ENCODE results near the gene TAAR2. TPM values are rescaled to one million over a fixed set of nuclear protein-coding genes. Genes with fewer than 3 reads are reported as not detected.

Gene TAAR2
- total RNA-seq, 6 experiments from 2014 or later = not detected

DNA sequence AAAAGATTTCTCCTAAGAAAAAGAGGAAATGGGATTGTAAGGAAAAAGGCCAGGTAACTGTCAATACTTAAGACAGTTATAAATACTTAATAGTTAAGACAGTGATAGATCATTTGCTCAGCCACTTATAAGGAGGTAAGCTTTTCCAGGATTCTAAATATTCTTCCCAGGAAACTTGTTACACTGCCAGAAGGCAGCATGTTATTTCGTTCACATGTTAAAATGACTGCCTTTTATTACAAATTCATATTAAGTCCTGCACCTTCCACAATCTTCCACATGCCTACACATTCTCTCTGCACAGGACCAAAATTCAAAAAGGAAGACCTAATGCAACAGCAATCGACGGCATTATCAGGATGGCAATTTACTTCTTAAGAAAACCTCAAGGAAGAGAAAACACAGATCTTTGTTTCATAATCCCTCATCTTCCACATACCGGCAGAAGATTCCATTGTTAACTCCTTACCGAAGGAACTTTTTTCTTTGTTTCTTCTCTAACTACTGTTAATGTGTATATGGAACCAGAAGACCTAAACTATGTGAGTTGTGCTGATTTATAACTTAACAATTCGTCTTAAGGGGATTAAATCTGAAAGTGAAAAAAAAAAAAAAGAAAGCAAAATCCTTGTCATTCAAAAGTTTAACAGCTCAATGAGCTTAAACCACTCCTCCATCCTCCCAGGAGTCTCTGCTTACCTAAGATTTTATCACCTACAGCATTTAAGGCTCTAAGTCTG lies 799 bp downstream of the TAAR2 start:
- H3K4me1 ChIP-seq = no peaks in the 10 kb centered on the region
- H3K27ac ChIP-seq = no peak overlapping the region
- WGBS (ENCODE audit: insufficient coverage, low coverage, low lambda C conversion rate, missing lambda C conversion rate) = 66% methylated on average over 5 of the region's 6 CpGs
- no peaks in the 10 kb centered on the region for H3K36me3 ChIP-seq
- no peak overlapping the region for H3K4me3 ChIP-seq
- H3K9me3 ChIP-seq = no peaks in the 10 kb centered on the region
- no peaks in the 10 kb centered on the region for H3K27me3 ChIP-seq
- DNase-seq (no peak), ATAC-seq (no peak)
- intact Hi-C loops (cut with DNase I) = no loop called here
- TF ChIP-seq POLR2A (IDR thresholded peaks at IDR 0.05) = no peak
- TF ChIP-seq, protein P1, sequence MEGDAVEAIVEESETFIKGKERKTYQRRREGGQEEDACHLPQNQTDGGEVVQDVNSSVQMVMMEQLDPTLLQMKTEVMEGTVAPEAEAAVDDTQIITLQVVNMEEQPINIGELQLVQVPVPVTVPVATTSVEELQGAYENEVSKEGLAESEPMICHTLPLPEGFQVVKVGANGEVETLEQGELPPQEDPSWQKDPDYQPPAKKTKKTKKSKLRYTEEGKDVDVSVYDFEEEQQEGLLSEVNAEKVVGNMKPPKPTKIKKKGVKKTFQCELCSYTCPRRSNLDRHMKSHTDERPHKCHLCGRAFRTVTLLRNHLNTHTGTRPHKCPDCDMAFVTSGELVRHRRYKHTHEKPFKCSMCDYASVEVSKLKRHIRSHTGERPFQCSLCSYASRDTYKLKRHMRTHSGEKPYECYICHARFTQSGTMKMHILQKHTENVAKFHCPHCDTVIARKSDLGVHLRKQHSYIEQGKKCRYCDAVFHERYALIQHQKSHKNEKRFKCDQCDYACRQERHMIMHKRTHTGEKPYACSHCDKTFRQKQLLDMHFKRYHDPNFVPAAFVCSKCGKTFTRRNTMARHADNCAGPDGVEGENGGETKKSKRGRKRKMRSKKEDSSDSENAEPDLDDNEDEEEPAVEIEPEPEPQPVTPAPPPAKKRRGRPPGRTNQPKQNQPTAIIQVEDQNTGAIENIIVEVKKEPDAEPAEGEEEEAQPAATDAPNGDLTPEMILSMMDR (IDR thresholded peaks at IDR 0.05) = no peak

GRCh38 chr6:132616677-132617076 lies 7.4 kb downstream of the TAAR2 start:
- TF ChIP-seq, protein P1 (IDR thresholded peaks at IDR 0.05) = no peak
- no peak for TF ChIP-seq POLR2A (IDR thresholded peaks at IDR 0.05)
- 32% methylated on average over 1 of the region's 1 CpG for WGBS (ENCODE audit: insufficient coverage, low coverage, low lambda C conversion rate, missing lambda C conversion rate)
- peaks cover 0 to 5% (median 0%) of the 10 kb centered on the region in 4 donors for H3K4me1 ChIP-seq
- intact Hi-C loops (cut with DNase I) = no loop called here
- no peak overlapping the region for H3K4me3 ChIP-seq
- ATAC-seq = no peak
- H3K27me3 ChIP-seq = no peaks in the 10 kb centered on the region
- no peak overlapping the region for H3K27ac ChIP-seq
- H3K36me3 ChIP-seq = no peaks in the 10 kb centered on the region
- no peaks in the 10 kb centered on the region for H3K9me3 ChIP-seq
- no peak for DNase-seq

- peak overlapping the region; percentile 41 to 87 (median 53) for H3K27ac ChIP-seq
- WGBS (ENCODE audit: insufficient coverage, low coverage, low lambda C conversion rate, missing lambda C conversion rate) = 9% methylated on average over 7 of the region's 7 CpGs
- ATAC-seq = peak; percentile 70 to 83 (median 76)
Measured at GRCh38 chr6:132614554-132614953, 9.5 kb downstream of the TAAR2 start.

DNA sequence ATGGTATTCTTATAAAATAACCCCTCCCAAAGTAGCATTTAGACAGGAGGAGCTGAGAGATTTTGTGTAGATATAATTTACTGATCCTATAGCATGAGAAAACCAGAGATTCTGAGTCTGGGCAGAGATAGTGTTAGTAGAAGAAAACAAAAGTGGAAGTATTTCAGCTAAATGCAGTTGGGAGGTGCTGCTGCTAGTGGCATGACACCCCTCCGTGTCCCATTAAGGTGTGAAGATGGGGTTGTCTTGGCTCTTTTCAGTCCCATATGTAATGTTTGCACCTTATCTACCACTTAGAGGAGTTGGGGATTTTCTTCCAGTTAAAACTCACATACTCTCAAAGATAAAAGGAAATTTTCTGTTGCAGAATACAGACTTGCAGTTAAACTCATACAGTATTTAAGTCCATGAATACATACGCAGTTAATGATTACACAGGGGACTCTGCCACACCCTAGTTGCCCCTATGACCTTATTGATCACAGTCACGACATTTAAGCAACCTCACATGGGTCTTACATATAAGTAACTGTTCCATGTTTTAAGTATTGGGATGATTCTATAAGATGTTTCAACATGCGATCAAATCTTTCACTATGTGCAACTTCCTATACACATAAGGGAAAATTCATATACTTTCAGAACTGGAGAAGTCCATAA lies 11.5 kb downstream of the TAAR2 start:
- Histone ChIP-seq H3K9me3 (no peaks in the 10 kb centered on the region), H3K4me1 (peaks cover 0 to 5% (median 2%) of the 10 kb centered on the region in 4 donors), H3K4me3 (peak overlapping the region in 1 of 3 donors; percentile 43), H3K27me3 (no peaks in the 10 kb centered on the region), H3K27ac (peak overlapping the region in 2 of 3 donors; percentile 1 to 45), H3K36me3 (no peaks in the 10 kb centered on the region)
- ATAC-seq = peak; percentile 55 to 88 (median 60)
- TF ChIP-seq, protein P1 (IDR thresholded peaks at IDR 0.05) = no peak
- no peak for TF ChIP-seq POLR2A (IDR thresholded peaks at IDR 0.05)
- no peak for DNase-seq
- intact Hi-C loops (cut with DNase I) = no loop called here
- WGBS (ENCODE audit: insufficient coverage, low coverage, low lambda C conversion rate, missing lambda C conversion rate) = 17% methylated on average over 4 of the region's 4 CpGs

More at GRCh38 chr6:132614554-132614953, 9.5 kb downstream of the TAAR2 start:
- peaks cover 0 to 5% (median 2%) of the 10 kb centered on the region in 4 donors for H3K4me1 ChIP-seq
- H3K36me3 ChIP-seq = no peaks in the 10 kb centered on the region
- intact Hi-C loops (cut with DNase I) = no loop called here
- no peak for DNase-seq
- TF ChIP-seq, protein P1 (IDR thresholded peaks at IDR 0.05) = no peak
- TF ChIP-seq POLR2A (IDR thresholded peaks at IDR 0.05) = peak; percentile 28
- no peaks in the 10 kb centered on the region for H3K27me3 ChIP-seq
- H3K4me3 ChIP-seq = peak overlapping the region; percentile 7 to 43 (median 37)
- no peaks in the 10 kb centered on the region for H3K9me3 ChIP-seq

Measured in right lobe of liver (tissue), 6 donors.